Uterus (tissue), 2 donors: Measurements from ENCODE around the gene SERAC1.

ENCODE experiments used
- POLR2A ChIP-seq, 2 donors: fragments of 450-650 bp; IDR thresholded peaks; one replicate each; pipeline ENCODE4 v1.6.1; 2016; ENCODE audit warnings: antibody characterized with exemption in 2 of 2, mild to moderate bottlenecking in 1 of 2, moderate library complexity in 1 of 2
- TF ChIP-seq, protein P1 (sequence below), 4 experiments: fragments of 200-600 bp in 2 of 4; fragments of 450-650 bp in 2 of 4; sonication (generic) in 2 of 4; IDR thresholded peaks; one replicate each; pipeline ENCODE4 v1.5.1; 2016 to 2019; ENCODE audit warnings: antibody characterized with exemption in 4 of 4, mild to moderate bottlenecking in 2 of 4, moderate library complexity in 1 of 4

DNA sequence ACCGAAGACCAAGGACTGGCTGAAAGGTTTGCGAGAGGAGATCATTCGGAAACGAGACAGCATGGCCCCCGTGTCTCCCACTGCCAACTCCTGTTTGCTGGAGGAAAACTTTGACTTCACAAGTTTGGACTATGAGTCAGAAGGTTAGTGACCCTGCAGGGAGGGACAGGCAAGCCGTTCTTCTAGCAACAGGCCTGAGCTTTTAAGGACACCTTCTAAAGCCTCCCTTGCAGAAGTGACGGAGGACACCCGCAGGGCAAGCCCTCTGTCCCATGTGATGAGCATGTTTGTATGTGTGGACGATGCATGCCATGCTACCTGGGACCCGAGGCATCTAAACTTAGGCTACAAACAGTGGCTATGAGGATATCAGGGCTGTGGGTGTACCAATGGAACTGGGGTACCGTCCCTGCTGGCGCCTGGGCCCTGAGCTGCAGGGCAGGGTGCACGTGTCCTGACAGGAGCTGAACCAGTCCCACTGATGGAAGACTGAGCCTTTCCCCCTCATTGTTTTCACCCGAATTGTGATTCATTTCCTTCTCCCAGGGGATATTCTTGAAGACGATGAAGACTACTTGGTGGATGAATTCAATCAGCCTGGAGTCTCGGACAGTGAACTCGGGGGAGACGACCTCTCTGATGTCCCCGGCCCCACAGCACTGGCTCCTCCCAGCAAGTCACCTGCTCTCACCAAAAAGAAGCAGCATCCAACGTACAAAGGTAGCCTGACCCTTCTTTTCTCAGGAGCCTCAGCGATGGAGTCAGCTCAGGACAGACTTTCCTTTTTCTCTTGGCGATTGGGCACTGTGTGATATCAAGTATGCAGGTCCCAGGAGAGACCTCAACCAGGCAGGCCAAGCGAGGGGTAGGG lies 84.4 kb downstream of the SERAC1 start:
- TF ChIP-seq, protein P1, sequence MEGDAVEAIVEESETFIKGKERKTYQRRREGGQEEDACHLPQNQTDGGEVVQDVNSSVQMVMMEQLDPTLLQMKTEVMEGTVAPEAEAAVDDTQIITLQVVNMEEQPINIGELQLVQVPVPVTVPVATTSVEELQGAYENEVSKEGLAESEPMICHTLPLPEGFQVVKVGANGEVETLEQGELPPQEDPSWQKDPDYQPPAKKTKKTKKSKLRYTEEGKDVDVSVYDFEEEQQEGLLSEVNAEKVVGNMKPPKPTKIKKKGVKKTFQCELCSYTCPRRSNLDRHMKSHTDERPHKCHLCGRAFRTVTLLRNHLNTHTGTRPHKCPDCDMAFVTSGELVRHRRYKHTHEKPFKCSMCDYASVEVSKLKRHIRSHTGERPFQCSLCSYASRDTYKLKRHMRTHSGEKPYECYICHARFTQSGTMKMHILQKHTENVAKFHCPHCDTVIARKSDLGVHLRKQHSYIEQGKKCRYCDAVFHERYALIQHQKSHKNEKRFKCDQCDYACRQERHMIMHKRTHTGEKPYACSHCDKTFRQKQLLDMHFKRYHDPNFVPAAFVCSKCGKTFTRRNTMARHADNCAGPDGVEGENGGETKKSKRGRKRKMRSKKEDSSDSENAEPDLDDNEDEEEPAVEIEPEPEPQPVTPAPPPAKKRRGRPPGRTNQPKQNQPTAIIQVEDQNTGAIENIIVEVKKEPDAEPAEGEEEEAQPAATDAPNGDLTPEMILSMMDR (IDR thresholded peaks at IDR 0.05): no peak
- no peak for TF ChIP-seq POLR2A (IDR thresholded peaks at IDR 0.05)
